B cell (primary cell): ENCODE data around the gene OXNAD1. TPM values are rescaled to one million over a fixed set of nuclear protein-coding genes. Genes with fewer than 3 reads are reported as not detected.

Experiments
- ATAC-seq: fragments of 200-7000 bp; cut with Tn5 transposase; one replicate; pipeline ENCODE4 v1.10.0; 2021; ENCODE audit warnings: low read depth, mild to moderate bottlenecking, moderate number of reproducible peaks, moderate library complexity
- CTCF ChIA-PET: fragments of 350-600 bp; sonication (Branson Sonifier 250); formaldehyde crosslinking; loops from one replicate; lab custom pipeline; 2021; ENCODE audit warnings: antibody characterized with exemption, inconsistent platforms; lab: Charles Lee
- POLR2A ChIA-PET: fragments of 350-600 bp; sonication (Branson Sonifier 250); formaldehyde crosslinking; loops from one replicate; lab custom pipeline; 2021; ENCODE audit warnings: antibody characterized with exemption; lab: Charles Lee
- DNase-seq: peaks from one replicate; pipeline ENCODE4 v3.0.0; 2013
- H2AFZ ChIP-seq: 2 replicates; pipeline ENCODE4 v1.6.1; 2012; ENCODE audit warnings: mild to moderate bottlenecking, low read depth, low read length; ENCODE audit not compliant: insufficient read depth, poor library complexity, severe bottlenecking
- H3K27ac ChIP-seq, 2 donors: 1 replicate in 1 of 2; 2 replicates in 1 of 2; pipeline ENCODE4 v1.5.1; 2012 to 2013; ENCODE audit warnings: low read length in 2 of 2, mild to moderate bottlenecking in 2 of 2, moderate library complexity in 1 of 2
- H3K27me3 ChIP-seq, 4 experiments: fragments of 200-600 bp in 1 of 4; sonication (generic) in 1 of 4; replicated peaks in 1 of 4; 1 replicate in 2 of 4; 2 replicates in 2 of 4; pipeline versions ENCODE4 v1.6.1 to v1.7.0; 2013 to 2016; ENCODE audit warnings: low read length in 3 of 4, mild to moderate bottlenecking in 2 of 4, mixed read lengths in 1 of 4, moderate library complexity in 1 of 4; ENCODE audit not compliant: insufficient read depth in 4 of 4, control insufficient read depth in 3 of 4; ENCODE audit errors: control extremely low read depth in 1 of 4
- H3K36me3 ChIP-seq, 2 experiments: replicated peaks in 1 of 2; 1 replicate in 1 of 2; 2 replicates in 1 of 2; pipeline versions ENCODE4 v1.6.1 to v1.7.1; 2013; ENCODE audit warnings: low read length in 1 of 2; ENCODE audit not compliant: insufficient read depth in 2 of 2, control insufficient read depth in 1 of 2; ENCODE audit errors: control extremely low read depth in 1 of 2, extremely low read depth in 1 of 2
- H3K4me1 ChIP-seq, 2 donors: fragments of 200-600 bp in 1 of 2; sonication (generic) in 1 of 2; 1 replicate in 1 of 2; 2 replicates in 1 of 2; pipeline versions ENCODE4 v1.5.1 to v1.6.1; 2013 to 2017; ENCODE audit warnings: low read length in 2 of 2; ENCODE audit not compliant: control insufficient read depth in 2 of 2, insufficient read depth in 2 of 2
- H3K4me2 ChIP-seq: replicated peaks from 2 replicates; pipeline ENCODE3; 2012; ENCODE audit warnings: mild to moderate bottlenecking, low read depth, low read length; ENCODE audit not compliant: poor library complexity, severe bottlenecking
- H3K4me3 ChIP-seq, 5 experiments: fragments of 200-600 bp in 1 of 5; sonication (generic) in 1 of 5; 1 replicate in 3 of 5; 2 replicates in 2 of 5; pipeline versions ENCODE4 v1.5.1 to v1.7.0; 2011 to 2016; ENCODE audit warnings: low read length in 4 of 5, mild to moderate bottlenecking in 4 of 5, low read depth in 2 of 5, control low read depth in 1 of 5, moderate library complexity in 1 of 5; ENCODE audit not compliant: insufficient read depth in 1 of 5; ENCODE audit errors: control extremely low read depth in 1 of 5, extremely low read depth in 1 of 5
- H3K79me2 ChIP-seq: fragments of 200-600 bp; sonication (generic); one replicate; pipeline ENCODE4 v1.6.0; 2016; ENCODE audit warnings: low read length; ENCODE audit not compliant: control insufficient read depth, insufficient read depth
- H3K9ac ChIP-seq: fragments of 200-600 bp; sonication (generic); 2 replicates; pipeline ENCODE4 v1.6.1; 2017; ENCODE audit warnings: mild to moderate bottlenecking, low read length, moderate library complexity
- H3K9me3 ChIP-seq, 3 donors: one replicate each; pipeline versions ENCODE4 v1.6.1 to v1.7.1; 2013; ENCODE audit warnings: low read length in 2 of 3; ENCODE audit not compliant: control insufficient read depth in 2 of 3, insufficient read depth in 1 of 3; ENCODE audit errors: control extremely low read depth in 1 of 3
- H4K20me1 ChIP-seq: 2 replicates; pipeline ENCODE4 v1.6.0; 2012; ENCODE audit warnings: mild to moderate bottlenecking, low read length; ENCODE audit not compliant: insufficient read depth, control insufficient read depth, poor library complexity, severe bottlenecking
- H3K27ac Mint-ChIP-seq: one replicate; pipeline ENCODE4 v1.8.0; 2021; ENCODE audit warnings: mixed read lengths
- H3K27me3 Mint-ChIP-seq: one replicate; pipeline ENCODE4 v1.8.0; 2021; ENCODE audit warnings: mixed read lengths
- H3K4me1 Mint-ChIP-seq: one replicate; pipeline ENCODE4 v1.8.0; 2021; ENCODE audit warnings: mixed read lengths
- H3K4me3 Mint-ChIP-seq: one replicate; pipeline ENCODE4 v1.8.0; 2021; ENCODE audit warnings: mixed read lengths
- H3K9me3 Mint-ChIP-seq: one replicate; pipeline ENCODE4 v1.8.0; 2022; ENCODE audit warnings: mixed read lengths; ENCODE audit not compliant: insufficient read depth
- CTCF ChIP-seq: fragments of 200-600 bp; IDR thresholded peaks from one replicate; pipeline ENCODE4 v1.8.0; 2022; ENCODE audit warnings: antibody characterized with exemption, mild to moderate bottlenecking
- EZH2 ChIP-seq: IDR thresholded peaks from 2 replicates; pipeline ENCODE4 v1.6.1; 2012; ENCODE audit warnings: borderline replicate concordance, low read depth, mild to moderate bottlenecking, moderate library complexity, low read length; ENCODE audit not compliant: insufficient read depth, poor library complexity, severe bottlenecking
- WGBS: methylation state at CpG from one replicate; pipeline ENCODE4 v1.1.5; 2013; ENCODE audit warnings: missing lambda C conversion rate; ENCODE audit not compliant: insufficient coverage; 5-methylcytosine and 5-hydroxymethylcytosine counted together
- intact Hi-C: fragments of 100-400 bp; cut with micrococcal nuclease; formaldehyde crosslinking; loops from one replicate; pipeline ENCODE4 v1.10.0; 2022
- polyA plus RNA-seq: library from polyadenylated mRNA; depleted of rRNA; stranded (reverse); fragments of >200 nt; gene quantifications from 2 replicates; pipeline ENCODE4 v1.2.3, GENCODE V29; 2012
- total RNA-seq, 2 donors: library from RNA; stranded (reverse); fragments of 120-200 nt in 1 of 2; gene quantifications; 1 replicate in 1 of 2; 2 replicates in 1 of 2; pipeline versions ENCODE4 v1.2.3 to v1.2.4, GENCODE V29; 2013 to 2022

Gene OXNAD1
- total and polyA plus RNA-seq, 2 donors (not counting 1 experiment from before 2014, with no cell fraction given): 4.0 to 12.3 TPM

DNA sequence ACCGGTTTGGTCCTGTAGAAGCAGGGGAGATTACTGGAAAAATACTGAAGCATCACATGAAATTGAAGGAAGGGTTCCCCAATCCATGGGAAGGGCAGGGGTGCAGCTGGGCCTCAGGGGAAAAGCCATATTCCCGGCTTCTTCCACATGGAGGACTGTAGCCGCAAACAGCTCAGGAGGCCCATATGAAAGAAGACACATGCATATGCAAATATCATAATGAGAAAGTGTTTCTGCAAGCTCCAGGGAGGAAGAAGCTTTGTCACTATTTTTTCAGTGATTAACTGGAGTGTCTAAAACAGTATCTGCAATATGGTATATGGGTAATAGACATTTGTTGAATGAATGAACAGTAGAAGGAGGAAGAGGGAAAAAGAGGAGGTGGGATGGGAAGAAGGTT is 19.4 kb upstream of the OXNAD1 start:
- TF ChIP-seq EZH2 (no peak), CTCF (no peak)
- ChIA-PET CTCF (interaction anchor here (0.8 to 1.6 kb wide), 3 partner anchors 196 to 615 kb away, joined by 3 to 6 read pairs (median 5); no protein-coding TSS in a partner anchor), POLR2A (interaction anchor here (0.6 kb wide), 1 partner anchor 386 kb away, joined by 6 read pairs; no protein-coding TSS in a partner anchor)
- Mint-ChIP-seq H3K4me3 (no peak overlapping the region), H3K4me1 (peaks cover 10% of the 10 kb centered on the region), H3K27me3 (peaks cover 8% of the 10 kb centered on the region), H3K27ac (no peak overlapping the region), H3K9me3 (no peaks in the 10 kb centered on the region)
- H3K27me3 ChIP-seq: peaks cover 0 to 10% (median 0%) of the 10 kb centered on the region in 4 experiments
- H3K9ac ChIP-seq: no peak overlapping the region
- WGBS: 100% methylated on average over 1 of the region's 3 CpGs
- no peak overlapping the region for H3K4me2 ChIP-seq
- H2AFZ ChIP-seq: no peak overlapping the region
- no peaks in the 10 kb centered on the region for H3K9me3 ChIP-seq
- no peaks in the 10 kb centered on the region for H4K20me1 ChIP-seq
- H3K4me3 ChIP-seq: no peak overlapping the region
- no peaks in the 10 kb centered on the region for H3K79me2 ChIP-seq
- peaks cover 0 to 8% of the 10 kb centered on the region in 2 donors for H3K4me1 ChIP-seq
- no peak for DNase-seq
- H3K36me3 ChIP-seq: no peaks in the 10 kb centered on the region
- no peak overlapping the region for H3K27ac ChIP-seq
- intact Hi-C loops: no loop called here
- ATAC-seq: no peak

- Histone ChIP-seq H3K4me2 (peak overlapping the region; percentile 29), H3K36me3 (no peaks in the 10 kb centered on the region), H3K27me3 (peaks cover 0 to 10% (median 0%) of the 10 kb centered on the region in 4 experiments), H3K79me2 (no peaks in the 10 kb centered on the region), H4K20me1 (no peaks in the 10 kb centered on the region), H2AFZ (peak overlapping the region; percentile 37), H3K4me3 (no peak overlapping the region), H3K9ac (no peak overlapping the region), H3K9me3 (no peaks in the 10 kb centered on the region), H3K27ac (no peak overlapping the region), H3K4me1 (peaks cover 2 to 8% of the 10 kb centered on the region in 2 donors)
- intact Hi-C loops: no loop called here
- TF ChIP-seq CTCF: peak; percentile 87
- TF ChIP-seq EZH2: no peak
- Mint-ChIP-seq H3K9me3 (no peaks in the 10 kb centered on the region), H3K4me1 (peaks cover 12% of the 10 kb centered on the region), H3K4me3 (peak overlapping the region; percentile 18), H3K27me3 (peaks cover 8% of the 10 kb centered on the region), H3K27ac (no peak overlapping the region)
- ATAC-seq (peak; percentile 93), DNase-seq (peak; percentile 86)
- CTCF ChIA-PET: interaction anchor here (1.0 to 2.6 kb wide), 12 partner anchors 11 to 1044 kb away, joined by 3 to 17 read pairs (median 6); no protein-coding TSS in a partner anchor
- POLR2A ChIA-PET: no interaction called here
- 42% methylated on average over 14 of the region's 17 CpGs for WGBS
Measured at GRCh38 chr3:16247282-16248061, 17.5 kb upstream of the OXNAD1 start.
